GM13976 (cell line): Measurements from ENCODE around the gene SH3BGRL3.

Experiments used
- DNase-seq: peaks from one replicate; pipeline ENCODE4 v3.0.0; 2012; ENCODE audit warnings: low spot score
- in situ Hi-C: fragments of 300-500 bp; cut with MboI; formaldehyde crosslinking; loops from one replicate; pipeline ENCODE4 v1.12.0; 2022; ENCODE audit warnings: low sequenced_read_pairs, mixed read lengths, inconsistent platforms; ENCODE audit not compliant: unreplicated experiment
- TF ChIP-seq, protein P1 (sequence below): IDR thresholded peaks from 2 replicates; pipeline ENCODE4 v1.5.1; 2012; ENCODE audit warnings: borderline replicate concordance, mild to moderate bottlenecking; ENCODE audit not compliant: insufficient read depth; ENCODE audit errors: extremely low read depth, missing control alignments, control extremely low read depth

Gene SH3BGRL3

DNA sequence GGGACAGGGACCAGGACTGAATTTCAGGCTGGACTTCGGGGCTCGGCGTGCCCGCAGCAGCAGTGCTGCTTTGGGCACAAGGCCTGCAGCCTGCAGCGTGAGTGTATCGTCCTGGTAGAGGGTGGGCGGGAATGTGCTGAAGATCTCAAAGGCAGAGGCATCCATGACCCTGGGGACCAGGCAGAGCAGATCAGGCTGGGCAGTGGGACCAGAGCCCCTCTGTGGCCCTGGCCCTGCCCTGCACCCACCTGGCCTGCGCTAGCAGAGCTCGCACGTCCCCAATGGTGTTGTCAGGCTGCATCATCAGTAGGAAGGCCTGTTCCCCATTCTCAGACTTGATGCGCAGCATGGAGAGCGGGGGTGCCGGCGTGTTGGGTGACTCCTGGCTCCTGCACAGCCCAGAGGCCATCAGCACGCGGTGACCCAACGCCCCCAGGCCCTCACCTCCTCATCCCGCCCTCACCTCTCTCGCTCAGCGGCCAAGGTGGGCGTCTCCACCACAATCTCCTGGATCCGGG, 2.6 kb downstream of the SH3BGRL3 start:
- DNase-seq: no peak
- TF ChIP-seq, protein P1, sequence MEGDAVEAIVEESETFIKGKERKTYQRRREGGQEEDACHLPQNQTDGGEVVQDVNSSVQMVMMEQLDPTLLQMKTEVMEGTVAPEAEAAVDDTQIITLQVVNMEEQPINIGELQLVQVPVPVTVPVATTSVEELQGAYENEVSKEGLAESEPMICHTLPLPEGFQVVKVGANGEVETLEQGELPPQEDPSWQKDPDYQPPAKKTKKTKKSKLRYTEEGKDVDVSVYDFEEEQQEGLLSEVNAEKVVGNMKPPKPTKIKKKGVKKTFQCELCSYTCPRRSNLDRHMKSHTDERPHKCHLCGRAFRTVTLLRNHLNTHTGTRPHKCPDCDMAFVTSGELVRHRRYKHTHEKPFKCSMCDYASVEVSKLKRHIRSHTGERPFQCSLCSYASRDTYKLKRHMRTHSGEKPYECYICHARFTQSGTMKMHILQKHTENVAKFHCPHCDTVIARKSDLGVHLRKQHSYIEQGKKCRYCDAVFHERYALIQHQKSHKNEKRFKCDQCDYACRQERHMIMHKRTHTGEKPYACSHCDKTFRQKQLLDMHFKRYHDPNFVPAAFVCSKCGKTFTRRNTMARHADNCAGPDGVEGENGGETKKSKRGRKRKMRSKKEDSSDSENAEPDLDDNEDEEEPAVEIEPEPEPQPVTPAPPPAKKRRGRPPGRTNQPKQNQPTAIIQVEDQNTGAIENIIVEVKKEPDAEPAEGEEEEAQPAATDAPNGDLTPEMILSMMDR: no peak
- in situ Hi-C loops: loop anchor here (5.0 kb wide), 1 partner anchor 40 kb away; no protein-coding TSS in a partner anchor

DNA sequence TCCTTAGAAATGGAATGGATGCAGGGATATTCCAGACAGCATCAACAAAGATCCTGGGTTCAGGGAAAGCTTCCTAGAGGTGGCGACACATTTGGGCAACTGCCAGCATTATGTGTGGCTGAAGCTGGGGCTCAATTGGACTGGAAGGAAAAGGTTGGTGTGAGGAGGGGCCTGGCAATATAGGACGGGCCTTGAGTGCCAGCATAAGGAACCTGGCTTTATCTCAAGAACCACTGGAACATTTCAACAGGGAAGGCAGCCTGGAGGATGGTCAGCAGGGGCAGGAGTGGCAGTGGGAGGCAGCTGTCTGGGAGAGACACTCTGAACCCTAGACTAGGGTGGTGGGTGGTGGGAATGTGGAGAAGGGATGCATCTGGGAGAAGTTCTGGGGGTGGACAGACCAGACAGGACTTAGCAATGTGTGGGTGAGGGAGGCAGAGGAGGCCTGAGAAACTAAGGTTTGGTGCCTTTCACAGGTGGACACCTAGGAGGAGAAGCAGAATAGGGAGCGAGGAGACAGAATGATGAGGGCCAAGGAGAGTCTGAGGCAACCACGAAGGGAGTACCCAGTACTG, 3.5 kb downstream of the SH3BGRL3 start:
- in situ Hi-C loops: loop anchor here (5.0 kb wide), 1 partner anchor 39 kb away; no protein-coding TSS in a partner anchor
- TF ChIP-seq, protein P1: no peak
- no peak for DNase-seq

DNA sequence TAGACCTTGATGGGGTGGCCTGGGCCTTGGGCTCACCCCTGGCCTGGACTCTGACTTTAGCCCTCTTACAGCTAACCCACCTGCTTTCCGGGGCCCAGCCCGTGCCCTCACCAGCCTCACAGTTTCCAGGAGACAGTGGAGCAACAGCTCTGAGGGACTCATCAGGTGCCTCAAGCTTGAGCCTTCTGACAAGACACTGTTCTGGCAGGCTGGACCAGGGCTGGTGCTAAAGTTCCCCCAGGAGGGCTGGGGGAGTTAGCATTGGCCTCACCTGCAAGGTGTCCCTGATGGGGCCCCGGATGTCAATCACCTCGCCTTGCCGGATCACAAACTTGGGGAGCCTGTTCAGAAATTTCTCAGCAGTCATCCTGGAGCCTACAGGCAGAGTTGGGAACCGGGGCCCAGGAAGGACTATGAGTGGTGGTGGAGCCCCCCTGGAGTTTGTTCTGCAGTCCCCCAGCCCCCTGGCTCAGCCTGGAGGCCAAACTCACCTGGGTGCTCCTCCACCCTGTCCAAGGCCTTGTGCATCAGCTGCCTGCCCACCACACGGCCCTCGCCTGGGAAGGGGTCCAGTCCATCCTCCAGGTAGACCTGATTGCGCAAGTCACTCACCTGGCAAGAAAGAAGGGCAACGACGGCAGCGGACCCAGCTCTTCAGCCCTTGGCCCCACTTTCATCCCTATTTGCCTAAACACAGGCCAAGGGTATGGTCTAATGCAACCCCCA, 4.1 kb downstream of the SH3BGRL3 start:
- in situ Hi-C loops: loop anchor here (5.0 kb wide), 1 partner anchor 38 kb away; no protein-coding TSS in a partner anchor
- DNase-seq: peak; percentile 12
- TF ChIP-seq, protein P1: no peak

DNA sequence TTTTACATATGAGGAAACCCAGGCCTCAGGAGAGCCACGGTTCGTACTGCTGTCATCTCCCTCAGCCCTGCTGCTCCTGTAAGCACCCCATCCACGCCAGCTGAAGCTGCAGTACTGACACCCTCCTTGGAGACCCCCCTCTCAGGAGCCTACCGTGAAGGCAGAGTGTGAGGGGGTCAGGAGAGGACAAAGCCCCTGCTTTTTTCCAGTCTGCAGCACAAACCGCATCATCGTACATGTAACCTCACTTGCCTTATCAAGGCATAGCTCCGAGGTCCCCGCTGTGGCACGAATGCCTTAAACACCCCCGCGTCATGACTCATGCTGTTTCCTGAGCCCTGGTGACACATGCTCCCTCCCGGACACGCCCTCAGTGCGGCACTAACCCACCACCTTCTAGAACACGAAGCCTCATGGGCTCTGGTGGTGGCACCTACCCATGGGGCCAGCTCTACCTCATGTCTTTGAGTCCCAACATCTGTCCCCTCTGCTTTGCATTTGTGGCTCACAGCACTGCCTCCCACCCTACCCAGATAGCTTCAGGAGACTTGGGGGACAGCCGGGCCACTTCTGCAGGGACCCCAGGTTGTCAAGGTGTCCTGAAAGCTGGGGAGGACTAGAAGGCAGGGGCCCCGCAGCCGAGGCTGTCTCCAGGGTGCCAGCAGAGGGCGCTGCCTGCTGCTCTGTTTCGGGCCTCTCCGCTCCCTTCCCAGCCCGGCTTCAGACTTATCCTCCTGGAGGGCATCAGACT, 4.9 kb downstream of the SH3BGRL3 start:
- TF ChIP-seq, protein P1: peak; percentile 90
- DNase-seq: peak; percentile 85
- in situ Hi-C loops: loop anchor here (5.0 kb wide), 1 partner anchor 38 kb away; no protein-coding TSS in a partner anchor

DNA sequence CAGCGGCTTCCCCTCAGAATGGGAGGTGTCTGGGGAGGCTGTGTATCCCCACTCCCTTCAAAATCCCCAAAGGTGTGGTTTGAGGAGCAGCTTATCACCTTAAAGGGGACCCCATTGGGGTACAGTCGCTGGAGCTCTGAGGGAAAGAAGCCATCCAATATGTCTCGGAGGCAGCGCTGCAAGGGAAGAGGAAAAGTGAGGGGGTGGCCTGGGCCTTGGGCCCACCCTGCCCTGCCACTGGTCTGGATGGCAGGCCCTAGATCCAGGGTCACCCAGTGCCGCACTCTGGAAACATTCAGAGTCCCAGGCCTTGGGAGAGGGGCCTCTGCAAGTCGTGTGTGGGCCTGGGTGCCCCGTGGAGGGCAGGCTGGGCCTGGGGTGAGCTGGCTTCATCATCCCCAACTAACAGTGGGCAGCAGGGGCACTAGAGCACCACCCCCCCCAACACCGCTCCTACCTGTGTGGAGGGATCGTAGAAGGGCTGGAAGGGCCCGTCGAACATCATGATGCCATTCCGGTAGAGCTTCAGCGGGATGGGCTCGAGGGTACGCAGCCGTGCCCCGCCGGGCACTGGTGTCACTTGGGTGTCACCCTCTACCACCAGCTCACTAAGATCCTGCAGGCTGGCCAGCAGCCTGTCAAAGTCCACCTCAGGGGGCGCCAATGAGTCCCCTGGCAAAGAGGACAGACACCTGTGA, 5.6 kb downstream of the SH3BGRL3 start:
- peak; percentile 63 for DNase-seq
- in situ Hi-C loops: no loop called here
- TF ChIP-seq, protein P1: peak; percentile 43

DNA sequence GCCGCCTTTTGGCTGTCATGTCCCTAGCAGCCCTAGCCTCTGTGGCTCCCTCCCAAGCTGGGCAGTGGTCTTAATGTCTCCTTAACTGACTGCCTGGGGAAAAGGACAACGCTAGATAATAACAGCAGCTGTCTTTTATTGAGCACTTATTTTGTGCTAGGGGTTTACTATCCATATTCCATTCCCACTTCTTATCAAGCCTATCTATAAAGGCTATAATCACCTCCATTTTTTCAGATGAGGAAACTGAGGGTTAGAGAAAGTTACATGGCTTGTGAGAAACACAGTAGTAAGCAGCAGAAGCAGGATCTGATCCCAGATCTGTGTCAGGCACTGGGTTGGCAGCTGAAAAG, 6.2 kb downstream of the SH3BGRL3 start:
- DNase-seq: no peak
- TF ChIP-seq, protein P1: no peak
- in situ Hi-C loops: no loop called here
